Muscle of arm (tissue), 12 donors: ENCODE measurements around the gene CAMK2A. TPM values are rescaled to one million over a fixed set of nuclear protein-coding genes. Genes with fewer than 3 reads are reported as not detected.

ENCODE experiments used
- DNase-seq: peaks from one replicate; pipeline ENCODE4 v3.0.0-alpha.2; 2013
- polyA plus RNA-seq, 12 donors: library from polyadenylated mRNA; unstranded; fragments of 120-200 nt; gene quantifications; one replicate each; pipeline ENCODE4 v1.2.1, GENCODE V29; 2013; ENCODE audit not compliant: insufficient read length in 12 of 12

The CAMK2A gene
- polyA plus RNA-seq, 12 donors: 31.8 to 252 (median 81.0) TPM

GRCh38 chr5:150318613-150319483 lies 29.3 kb upstream of the CAMK2A start:
- no peak for DNase-seq

DNA sequence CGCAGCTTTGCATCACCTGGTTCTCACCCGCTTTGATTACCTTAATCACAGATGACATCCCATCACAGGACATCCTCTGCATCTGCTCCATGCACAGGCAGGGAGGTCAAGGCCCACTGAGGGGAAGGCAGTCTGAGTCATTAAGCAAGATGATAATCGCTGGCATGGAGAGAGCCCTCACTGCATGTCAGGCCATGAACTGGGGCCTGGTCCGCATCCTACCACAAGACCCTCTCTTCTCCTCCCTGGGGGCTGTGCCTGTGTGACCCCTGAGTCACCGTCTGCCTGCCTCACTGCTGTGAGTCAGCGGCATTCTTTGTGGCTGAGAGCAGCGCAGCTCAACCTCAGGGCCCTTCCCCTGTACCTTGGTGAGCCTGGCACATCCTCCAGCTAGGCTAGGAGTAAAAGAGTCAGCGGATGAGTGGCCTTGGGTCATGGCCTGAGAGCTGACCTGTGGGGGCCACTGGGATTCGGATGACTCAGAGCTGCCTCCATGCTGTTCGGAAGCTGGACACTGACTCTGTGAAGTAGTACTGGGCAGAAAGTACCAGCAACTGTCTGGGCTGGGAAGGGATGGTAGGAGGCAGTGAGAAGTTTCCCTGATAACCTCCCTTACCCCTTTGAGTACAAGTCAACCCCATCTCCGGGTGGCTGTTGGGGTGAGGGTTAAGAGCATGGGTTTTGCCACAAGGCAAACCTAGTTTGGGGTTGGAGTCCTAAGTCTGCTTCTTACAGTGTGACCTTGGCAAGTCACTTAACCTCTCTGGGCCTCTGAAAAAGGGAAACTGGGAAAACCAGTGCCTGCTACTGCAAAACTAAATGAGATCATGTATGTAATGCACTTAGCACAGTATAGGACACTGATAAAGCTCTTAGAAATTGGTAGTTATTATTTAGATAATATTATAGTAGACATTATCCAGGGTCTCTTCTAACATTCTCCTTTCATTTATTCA lies 27.8 kb upstream of the CAMK2A start:
- DNase-seq: no peak

GRCh38 chr5:150316320-150316719 lies 26.7 kb upstream of the CAMK2A start:
- DNase-seq: no peak

DNA sequence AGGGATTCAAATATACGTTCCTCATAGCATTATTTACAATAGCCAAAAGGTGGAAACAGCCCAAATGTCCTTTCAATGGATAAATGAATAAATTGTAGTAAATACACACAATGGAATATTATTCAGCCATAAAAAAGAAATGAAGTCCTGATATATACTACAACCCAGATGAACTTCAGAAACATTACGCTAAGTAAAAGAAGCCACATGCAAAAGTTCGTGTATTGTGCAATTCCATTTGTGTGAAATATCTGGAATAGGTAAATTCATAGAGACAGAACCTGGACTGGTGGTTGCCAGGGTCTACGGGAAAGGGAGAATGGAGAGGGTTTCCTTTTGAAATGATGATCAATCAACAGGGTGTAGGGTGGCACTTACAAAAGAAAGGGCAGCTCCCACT lies 25.7 kb upstream of the CAMK2A start:
- no peak for DNase-seq

DNA sequence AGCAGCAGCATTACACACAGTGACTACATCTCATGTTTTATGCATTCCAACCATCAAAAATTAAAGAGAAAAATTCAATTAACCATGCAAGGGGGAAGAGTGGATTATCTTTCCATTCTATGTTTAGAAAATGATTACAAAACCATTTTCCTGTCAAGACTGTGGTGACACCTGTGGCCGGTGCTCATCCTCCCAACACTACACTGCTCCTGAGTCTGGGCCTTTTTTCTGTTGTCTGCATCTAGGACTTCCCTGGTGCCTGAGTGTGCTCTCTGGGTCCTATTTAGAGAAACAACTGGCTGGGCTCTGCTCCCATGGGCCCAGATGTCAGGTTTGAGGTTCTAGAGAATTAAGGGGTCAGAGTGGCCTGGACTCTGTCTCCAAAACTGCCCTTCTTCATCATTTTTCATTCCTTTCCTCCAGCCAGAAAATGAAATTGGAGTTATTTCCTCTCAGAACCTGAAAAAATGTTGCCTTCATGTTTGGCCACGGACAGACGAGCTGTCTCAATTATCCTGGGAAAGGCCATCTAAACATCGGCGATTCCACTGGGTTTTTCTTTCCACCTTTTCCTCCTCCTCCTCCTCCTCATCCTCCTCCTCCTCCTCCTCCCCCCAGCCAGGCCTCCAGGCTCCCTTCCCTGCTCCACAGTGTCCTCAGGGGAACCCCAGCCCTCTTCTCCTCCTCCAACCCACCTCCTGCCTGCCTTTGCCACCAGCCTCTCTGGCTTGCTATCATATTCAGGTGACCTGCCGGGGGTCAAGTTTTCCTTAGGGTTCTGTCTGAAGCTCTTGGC lies 24.5 kb upstream of the CAMK2A start:
- no peak for DNase-seq

GRCh38 chr5:150313501-150313900 lies 23.9 kb upstream of the CAMK2A start:
- DNase-seq: no peak

DNA sequence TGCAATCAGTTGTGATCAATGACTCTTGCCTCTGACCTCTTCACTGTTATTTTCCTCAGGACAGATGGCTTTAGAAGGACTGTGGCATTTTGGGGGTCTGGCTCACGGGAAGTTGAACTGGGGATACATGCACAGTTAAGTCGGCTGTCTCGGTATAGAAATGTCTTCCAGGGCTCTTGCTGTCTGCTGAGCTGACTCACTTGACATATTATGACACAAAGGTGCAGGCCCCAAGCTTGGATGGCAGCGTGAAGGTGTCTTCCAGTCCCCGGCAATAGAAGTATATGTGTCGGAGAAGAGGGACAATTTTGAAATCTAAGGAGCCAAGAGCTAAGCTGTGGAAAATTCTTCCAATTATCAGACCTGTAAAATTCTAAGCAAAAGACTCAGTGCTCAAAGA lies 22.9 kb upstream of the CAMK2A start:
- no peak for DNase-seq

GRCh38 chr5:150311015-150311692 lies 21.6 kb upstream of the CAMK2A start:
- no peak for DNase-seq

DNA sequence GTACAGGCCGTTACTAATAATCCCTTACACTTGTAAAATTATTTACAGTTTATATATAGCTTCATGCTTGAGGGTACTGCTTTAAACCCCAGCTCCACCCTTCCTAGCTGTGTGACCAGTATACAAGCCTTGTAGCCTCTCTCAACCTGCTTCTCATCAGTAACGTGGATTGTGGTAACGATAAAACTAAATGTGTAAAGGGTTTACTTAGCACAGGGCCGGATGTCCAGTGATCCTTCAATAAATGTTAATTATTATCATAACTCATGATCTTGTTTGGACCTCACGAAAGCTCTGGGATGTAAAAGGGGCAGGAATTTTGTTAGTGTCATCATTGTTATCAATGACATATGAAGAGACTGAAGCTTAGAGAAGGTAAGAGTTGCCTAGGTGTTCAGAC lies 20.7 kb upstream of the CAMK2A start:
- no peak for DNase-seq

- no peak for DNase-seq
Measured at GRCh38 chr5:150309886-150310239, 20.3 kb upstream of the CAMK2A start.

GRCh38 chr5:150309101-150309885 lies 19.7 kb upstream of the CAMK2A start:
- DNase-seq: peak; percentile 57

DNA sequence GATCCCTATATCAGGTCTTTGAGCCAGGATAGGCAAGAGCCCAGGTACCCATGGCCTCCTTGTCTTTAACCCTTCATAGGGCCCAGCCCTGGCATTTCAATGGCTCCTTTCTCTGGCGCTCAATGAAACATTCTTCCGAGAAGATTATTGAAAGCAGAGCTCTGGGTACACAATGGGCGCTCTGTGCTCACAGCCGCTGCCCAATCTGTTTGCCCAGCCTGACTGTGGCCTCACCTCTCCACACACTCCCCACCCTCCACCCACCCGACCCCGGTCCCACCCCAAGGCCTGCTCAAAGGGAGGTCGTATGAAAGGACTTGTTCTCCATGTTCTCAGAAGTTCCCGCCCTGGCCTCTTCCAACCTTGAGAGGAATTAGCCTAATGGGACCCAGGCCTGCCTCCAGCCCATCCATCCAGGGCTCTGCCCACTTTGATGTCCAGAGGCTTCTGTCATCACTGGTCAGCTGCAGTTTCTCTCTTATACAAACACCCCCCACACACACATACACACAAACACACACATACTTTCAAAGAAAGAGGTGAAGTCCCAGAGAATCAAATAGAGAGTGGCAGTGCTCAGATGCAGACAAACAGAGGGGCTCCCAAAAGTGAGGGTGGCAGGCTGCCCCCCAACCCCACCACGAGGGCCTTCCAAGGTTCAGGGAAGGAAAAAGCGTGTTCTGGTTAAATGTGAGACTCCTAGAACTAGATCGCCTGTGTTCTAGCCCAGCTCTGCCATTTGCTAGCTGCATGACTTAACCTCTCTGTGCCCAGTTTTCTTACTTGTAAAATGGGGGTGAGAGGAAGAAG lies 18.2 kb upstream of the CAMK2A start:
- no peak for DNase-seq

- no peak for DNase-seq
Measured at GRCh38 chr5:150306775-150307174, 17.2 kb upstream of the CAMK2A start.

DNA sequence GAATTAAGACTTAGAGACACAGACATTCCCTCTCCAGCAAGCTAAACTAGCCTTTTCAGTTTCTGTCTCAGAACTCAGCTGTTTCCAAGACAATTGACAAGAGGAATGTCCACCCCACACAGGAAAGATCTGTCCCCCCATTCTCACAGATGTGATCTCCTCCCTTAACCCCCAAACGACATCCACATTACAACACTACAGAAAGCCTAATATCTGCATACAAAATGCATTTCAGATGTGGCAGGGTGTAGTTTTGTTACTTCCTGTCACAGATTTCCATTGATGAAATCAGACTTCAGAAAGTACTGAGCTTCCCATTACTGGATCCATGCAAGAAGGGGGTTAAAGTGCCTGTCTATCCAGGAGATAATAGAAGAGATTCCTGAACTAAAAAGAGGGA lies 16.0 kb upstream of the CAMK2A start:
- DNase-seq: peak; percentile 15

GRCh38 chr5:150305095-150305494 lies 15.5 kb upstream of the CAMK2A start:
- no peak for DNase-seq

DNA sequence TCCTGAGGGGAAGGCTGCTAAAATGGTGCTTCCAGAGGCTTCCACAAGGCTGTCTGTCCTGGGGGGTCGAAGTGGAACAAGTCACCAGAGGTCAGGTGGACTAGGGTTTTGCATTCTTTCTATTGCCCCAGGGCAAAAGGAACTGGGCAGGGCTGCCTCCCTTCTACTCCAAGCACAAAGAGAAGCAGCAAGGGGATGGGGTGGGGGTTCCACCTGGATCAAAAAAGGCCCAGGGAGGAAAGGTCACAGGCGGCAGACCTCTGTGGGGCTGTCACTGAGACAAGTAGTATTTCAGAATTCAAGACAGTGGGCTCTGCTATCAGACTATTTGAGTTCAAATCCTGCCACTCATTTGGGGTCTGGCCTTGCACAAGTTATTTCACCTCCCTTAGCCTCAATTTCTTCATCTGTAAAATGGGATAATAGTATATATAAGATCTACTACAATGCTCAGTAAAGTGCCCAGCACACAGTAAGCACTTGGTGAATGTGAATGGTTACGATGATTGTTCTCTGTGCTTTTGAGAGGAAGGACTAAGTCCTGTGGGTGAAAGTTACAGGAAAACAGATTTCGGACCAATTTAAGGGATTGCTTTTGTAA lies 15.0 kb upstream of the CAMK2A start:
- DNase-seq: no peak

DNA sequence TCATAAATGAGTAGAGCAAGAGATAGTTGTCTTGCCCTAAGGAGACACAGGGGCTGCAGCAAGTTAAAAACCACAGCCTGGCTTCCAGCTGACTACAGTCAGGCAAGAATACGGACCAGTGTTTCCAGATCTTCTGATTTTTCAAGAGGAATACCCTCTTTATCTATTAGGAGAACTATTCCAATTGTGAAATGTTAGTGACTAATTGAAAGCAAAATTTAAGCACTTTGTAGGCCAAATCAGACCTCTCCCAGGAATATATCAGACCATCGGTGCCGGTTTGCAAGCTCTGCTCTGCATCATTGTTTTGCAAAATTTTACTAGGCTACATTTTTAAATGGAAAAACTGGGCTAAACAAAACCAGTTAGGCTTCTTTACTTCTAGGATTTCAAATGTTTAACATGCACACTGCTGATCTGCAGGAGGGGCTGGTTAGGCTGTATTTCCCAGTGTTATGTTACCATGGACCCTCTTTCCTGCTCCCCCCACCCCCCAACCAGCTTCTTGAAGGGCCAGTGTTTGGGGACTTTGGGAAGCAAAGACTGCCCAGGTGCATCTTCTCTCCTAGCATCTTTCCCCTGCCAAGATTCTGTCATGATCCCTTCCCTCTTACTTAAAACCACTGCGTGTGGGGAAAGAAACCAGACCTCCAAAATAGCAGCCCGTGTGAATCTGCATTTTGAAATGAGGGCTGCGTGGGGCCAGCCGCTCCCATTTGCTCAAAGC lies 14.2 kb upstream of the CAMK2A start:
- no peak for DNase-seq

DNA sequence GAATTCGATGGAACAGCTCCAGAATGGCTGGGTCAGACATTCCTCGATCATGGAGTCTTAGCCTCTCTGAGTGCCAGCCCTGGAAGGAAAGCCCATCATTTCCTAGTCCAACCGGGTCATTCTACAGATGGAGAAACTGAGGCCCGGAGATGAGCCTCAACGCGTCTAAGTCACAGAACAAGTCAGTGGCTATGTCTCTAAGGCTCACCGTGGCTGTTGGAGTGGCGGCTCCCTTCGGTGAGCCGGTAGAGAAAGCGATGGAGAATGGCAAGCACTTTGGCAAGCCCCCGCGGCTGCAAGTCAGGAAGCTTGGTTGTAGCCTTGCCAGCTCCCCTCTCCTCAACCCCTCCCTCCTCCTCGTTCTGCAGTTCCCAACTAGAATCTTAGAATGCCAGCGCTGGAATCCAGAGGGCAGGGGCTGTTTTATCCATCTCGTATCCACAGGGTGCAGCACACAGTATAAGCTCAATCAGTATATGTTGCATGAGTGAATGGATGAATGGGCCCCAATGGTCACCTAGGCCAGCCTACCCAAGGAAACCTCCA lies 13.6 kb upstream of the CAMK2A start:
- DNase-seq: no peak
